Activated CD8-positive, alpha-beta T cell treated with anti-CD3 and anti-CD28 coated beads for 36 hours (primary cell): ENCODE data around the gene HMGCS2. TPM values are rescaled to one million over a fixed set of nuclear protein-coding genes. Genes with fewer than 3 reads are reported as not detected.

Experiments used
- ATAC-seq: fragments of 200-7000 bp; cut with Tn5 transposase; one replicate; pipeline ENCODE4 v1.10.0; 2021; ENCODE audit warnings: mild to moderate bottlenecking, moderate library complexity
- CTCF ChIA-PET: fragments of 350-600 bp; sonication (Branson Sonifier 250); formaldehyde crosslinking; loops from one replicate; lab custom pipeline; 2021; ENCODE audit warnings: antibody characterized with exemption; lab: Charles Lee
- POLR2A ChIA-PET: fragments of 350-600 bp; sonication (Branson Sonifier 250); formaldehyde crosslinking; loops from one replicate; lab custom pipeline; 2021; ENCODE audit warnings: antibody characterized with exemption; lab: Charles Lee
- DNase-seq: peaks from one replicate; pipeline ENCODE4 v3.0.0-alpha.2; 2020
- H3K27ac Mint-ChIP-seq: one replicate; pipeline ENCODE4 v1.8.0; 2021; ENCODE audit warnings: mild to moderate bottlenecking, mixed read lengths
- H3K27me3 Mint-ChIP-seq: one replicate; pipeline ENCODE4 v1.8.0; 2021; ENCODE audit warnings: mixed read lengths
- H3K36me3 Mint-ChIP-seq: one replicate; pipeline ENCODE4 v1.8.0; 2021; ENCODE audit warnings: low read depth, mixed read lengths
- H3K4me1 Mint-ChIP-seq: one replicate; pipeline ENCODE4 v1.8.0; 2021; ENCODE audit warnings: low read depth, mixed read lengths
- H3K4me3 Mint-ChIP-seq: one replicate; pipeline ENCODE4 v1.8.0; 2021; ENCODE audit warnings: mild to moderate bottlenecking, moderate library complexity, mixed read lengths
- H3K9me3 Mint-ChIP-seq: one replicate; pipeline ENCODE4 v1.8.0; 2021; ENCODE audit warnings: mixed read lengths
- intact Hi-C: fragments of 100-400 bp; cut with micrococcal nuclease; formaldehyde crosslinking; loops from one replicate; pipeline ENCODE4 v1.10.0; 2022
- total RNA-seq, 2 experiments: library from RNA; stranded (reverse); gene quantifications; one replicate each; pipeline ENCODE4 v1.2.3, GENCODE V29; 2021
- TF ChIP-seq, protein P1 (sequence below): fragments of 200-600 bp; IDR thresholded peaks from one replicate; pipeline ENCODE4 v1.8.0; 2022; ENCODE audit warnings: antibody characterized with exemption, mild to moderate bottlenecking

The HMGCS2 gene
- total RNA-seq, 2 experiments from 2014 or later = not detected

DNA sequence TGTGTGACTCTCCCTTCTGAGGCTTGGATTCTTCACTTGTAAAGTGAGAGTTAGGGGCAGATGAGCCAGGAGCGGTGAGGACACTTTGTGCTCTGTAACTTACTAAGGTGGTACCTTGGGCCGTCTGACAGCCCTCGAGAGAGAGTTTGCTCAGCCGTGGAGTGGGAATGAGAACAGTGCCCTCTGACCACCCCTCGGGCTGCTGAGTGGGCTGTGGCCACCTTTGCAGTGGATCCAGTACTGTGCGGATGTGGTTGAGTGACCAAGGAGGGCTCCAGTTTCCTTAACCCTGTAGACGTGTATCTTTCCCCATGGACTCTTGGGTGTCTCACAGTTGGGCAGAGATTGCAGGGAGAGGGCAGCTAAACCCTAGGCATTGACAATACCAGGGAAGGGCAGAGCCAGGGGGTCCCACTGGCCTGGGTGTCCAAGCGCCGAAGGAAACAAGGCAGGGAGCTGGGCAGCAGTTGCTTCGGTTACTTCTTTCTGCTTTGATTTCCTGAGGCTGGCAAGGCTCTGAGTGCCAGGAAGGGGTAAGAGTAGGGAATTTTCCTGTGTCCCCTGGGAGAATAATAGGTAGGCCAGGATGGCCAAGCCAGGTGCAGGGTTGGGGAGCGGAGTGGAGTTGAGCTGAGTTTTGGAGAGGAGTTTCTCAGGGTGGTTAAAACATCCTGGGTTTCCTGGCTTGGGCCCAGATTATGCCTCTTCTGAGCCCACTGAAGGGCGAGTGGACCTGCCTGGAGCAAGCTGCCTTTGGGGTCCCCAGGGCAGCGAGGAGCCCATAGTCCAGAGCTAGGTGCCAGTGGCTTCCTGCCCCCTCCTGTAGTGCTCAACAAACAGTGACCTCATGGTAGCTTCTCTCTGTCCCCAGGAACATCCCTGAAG is 27.6 kb downstream of the HMGCS2 start:
- H3K36me3 Mint-ChIP-seq = peaks cover 49% of the 10 kb centered on the region
- H3K27ac Mint-ChIP-seq = no peak overlapping the region
- TF ChIP-seq, protein P1, sequence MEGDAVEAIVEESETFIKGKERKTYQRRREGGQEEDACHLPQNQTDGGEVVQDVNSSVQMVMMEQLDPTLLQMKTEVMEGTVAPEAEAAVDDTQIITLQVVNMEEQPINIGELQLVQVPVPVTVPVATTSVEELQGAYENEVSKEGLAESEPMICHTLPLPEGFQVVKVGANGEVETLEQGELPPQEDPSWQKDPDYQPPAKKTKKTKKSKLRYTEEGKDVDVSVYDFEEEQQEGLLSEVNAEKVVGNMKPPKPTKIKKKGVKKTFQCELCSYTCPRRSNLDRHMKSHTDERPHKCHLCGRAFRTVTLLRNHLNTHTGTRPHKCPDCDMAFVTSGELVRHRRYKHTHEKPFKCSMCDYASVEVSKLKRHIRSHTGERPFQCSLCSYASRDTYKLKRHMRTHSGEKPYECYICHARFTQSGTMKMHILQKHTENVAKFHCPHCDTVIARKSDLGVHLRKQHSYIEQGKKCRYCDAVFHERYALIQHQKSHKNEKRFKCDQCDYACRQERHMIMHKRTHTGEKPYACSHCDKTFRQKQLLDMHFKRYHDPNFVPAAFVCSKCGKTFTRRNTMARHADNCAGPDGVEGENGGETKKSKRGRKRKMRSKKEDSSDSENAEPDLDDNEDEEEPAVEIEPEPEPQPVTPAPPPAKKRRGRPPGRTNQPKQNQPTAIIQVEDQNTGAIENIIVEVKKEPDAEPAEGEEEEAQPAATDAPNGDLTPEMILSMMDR = no peak
- H3K4me3 Mint-ChIP-seq = no peak overlapping the region
- ATAC-seq = no peak
- ChIA-PET POLR2A (interaction anchor here (1.6 to 5.9 kb wide), 2 partner anchors 10 to 29 kb away, joined by 6 to 43 read pairs; partner anchors contain the start of gene PHGDH), CTCF (no interaction called here)
- H3K27me3 Mint-ChIP-seq = no peaks in the 10 kb centered on the region
- intact Hi-C loops = no loop called here
- peaks cover 18% of the 10 kb centered on the region for H3K4me1 Mint-ChIP-seq
- DNase-seq = no peak
- no peaks in the 10 kb centered on the region for H3K9me3 Mint-ChIP-seq

DNA sequence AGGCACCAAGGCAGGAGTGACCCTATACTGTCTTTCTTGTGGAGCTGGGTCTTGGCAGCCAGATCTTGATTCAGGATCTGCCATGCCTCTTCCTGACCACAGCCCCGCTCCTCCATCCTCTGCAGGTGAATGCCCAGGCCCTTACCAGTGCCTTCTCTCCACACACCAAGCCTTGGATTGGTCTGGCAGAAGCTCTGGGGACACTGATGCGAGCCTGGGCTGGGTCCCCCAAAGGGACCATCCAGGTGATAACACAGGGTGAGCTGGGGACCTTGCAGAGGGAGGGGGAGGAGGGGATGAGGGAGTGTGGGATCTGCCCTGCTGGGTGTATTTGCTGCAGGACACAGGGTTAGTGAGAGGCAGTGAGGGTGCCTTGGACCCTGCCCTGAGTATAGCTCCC is 28.4 kb downstream of the HMGCS2 start:
- DNase-seq (no peak), ATAC-seq (no peak)
- H3K27me3 Mint-ChIP-seq = no peaks in the 10 kb centered on the region
- ChIA-PET POLR2A (no interaction called here), CTCF (no interaction called here)
- TF ChIP-seq, protein P1 = no peak
- no peak overlapping the region for H3K4me3 Mint-ChIP-seq
- H3K36me3 Mint-ChIP-seq = peaks cover 56% of the 10 kb centered on the region
- peaks cover 10% of the 10 kb centered on the region for H3K4me1 Mint-ChIP-seq
- H3K9me3 Mint-ChIP-seq = no peaks in the 10 kb centered on the region
- intact Hi-C loops = no loop called here
- no peak overlapping the region for H3K27ac Mint-ChIP-seq

DNA sequence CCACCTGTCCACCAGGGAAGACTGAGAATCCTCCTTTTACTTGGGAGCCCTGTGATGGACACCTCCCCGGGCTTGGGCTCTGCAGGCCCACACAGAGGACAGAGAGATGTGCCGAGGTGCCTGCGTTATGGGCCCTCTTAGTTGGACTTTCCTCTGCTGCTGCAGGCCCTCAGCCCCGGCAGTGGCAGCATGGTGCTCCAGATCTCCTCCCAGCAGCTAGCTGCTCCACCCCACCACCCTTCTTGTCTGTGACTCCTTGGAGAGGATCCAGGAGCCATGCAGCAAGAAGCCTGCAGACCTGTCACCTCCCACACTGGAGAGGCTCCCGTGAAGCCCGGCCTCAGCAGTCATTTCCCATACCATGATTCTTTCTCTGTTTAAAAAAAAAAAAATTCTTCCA is 29.6 kb downstream of the HMGCS2 start:
- TF ChIP-seq, protein P1 = no peak
- H3K9me3 Mint-ChIP-seq = no peaks in the 10 kb centered on the region
- CTCF ChIA-PET = no interaction called here
- no peak overlapping the region for H3K27ac Mint-ChIP-seq
- ATAC-seq = no peak
- H3K36me3 Mint-ChIP-seq = peaks cover 62% of the 10 kb centered on the region
- peaks cover 5% of the 10 kb centered on the region for H3K4me1 Mint-ChIP-seq
- POLR2A ChIA-PET = interaction anchor here (0.6 kb wide), 1 partner anchor 704 kb away, joined by 7 read pairs; no protein-coding TSS in a partner anchor
- no peak for DNase-seq
- no peaks in the 10 kb centered on the region for H3K27me3 Mint-ChIP-seq
- intact Hi-C loops = no loop called here
- H3K4me3 Mint-ChIP-seq = no peak overlapping the region

DNA sequence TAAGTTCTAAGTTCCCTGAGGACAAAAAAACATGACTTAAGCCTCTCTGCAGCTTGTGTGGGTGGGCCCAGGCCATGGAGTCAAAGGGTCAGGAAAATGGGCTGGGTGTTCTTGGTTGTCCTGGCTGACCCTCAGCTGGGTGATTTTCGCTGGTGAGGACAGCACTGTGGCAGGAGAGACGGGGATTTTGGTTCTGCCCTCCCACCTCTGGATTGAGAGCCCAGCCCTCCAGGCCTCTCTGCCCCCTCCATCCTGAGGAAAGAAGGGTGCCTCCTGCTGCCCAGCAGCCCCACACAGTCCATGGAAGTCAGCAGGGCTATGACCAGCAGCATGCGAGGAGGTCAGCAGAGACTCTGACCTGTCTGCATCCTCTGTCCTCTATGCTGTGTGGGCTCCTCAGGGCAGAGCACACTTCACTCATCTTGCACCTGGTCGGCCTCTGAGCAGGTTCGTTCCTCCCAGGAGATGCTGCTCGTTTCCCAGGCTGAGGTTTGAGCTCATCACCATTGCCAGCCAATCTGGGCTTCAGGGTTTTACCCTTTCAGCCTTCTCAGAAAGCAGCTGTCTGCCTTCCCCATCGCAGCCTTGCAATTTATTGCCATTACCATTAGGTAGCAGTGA is 30.5 kb downstream of the HMGCS2 start:
- ChIA-PET POLR2A (interaction anchor here (1.9 to 2.1 kb wide), 2 partner anchors 11 to 26 kb away, joined by 4 to 5 read pairs; partner anchors contain the start of gene PHGDH), CTCF (no interaction called here)

More for the DNA sequence above, 30.5 kb downstream of the HMGCS2 start:
- Mint-ChIP-seq H3K4me1 (no peaks in the 10 kb centered on the region), H3K36me3 (peaks cover 59% of the 10 kb centered on the region), H3K9me3 (no peaks in the 10 kb centered on the region), H3K4me3 (no peak overlapping the region), H3K27ac (no peak overlapping the region), H3K27me3 (no peaks in the 10 kb centered on the region)
- TF ChIP-seq, protein P1 = no peak
- intact Hi-C loops = no loop called here
- DNase-seq = no peak
- no peak for ATAC-seq
